ENCODE data around the gene BCOR. TPM values are rescaled to one million over a fixed set of nuclear protein-coding genes. Genes with fewer than 3 reads are reported as not detected.

Gene BCOR
- total RNA-seq, 1 donor from 2014 or later = 15.1 TPM

- no peak overlapping the region for H3K27ac ChIP-seq (replicated peaks)
- no peak for TF ChIP-seq CTCF (IDR thresholded peaks at IDR 0.05; ENCODE audit: borderline replicate concordance)
- DNase-seq = no peak
Measured at GRCh38 chrX:40085102-40085551, 12.6 kb downstream of the BCOR start.

GRCh38 chrX:40084471-40085101 lies 13.2 kb downstream of the BCOR start:
- intact Hi-C loops (cut with micrococcal nuclease) = loop anchor here (10.0 kb wide), 1 partner anchor 270 kb away; no protein-coding TSS in a partner anchor
- no peak for TF ChIP-seq CTCF (IDR thresholded peaks at IDR 0.05; ENCODE audit: borderline replicate concordance)
- H3K36me3 ChIP-seq = no peaks in the 10 kb centered on the region
- H3K4me3 ChIP-seq = no peak overlapping the region
- no peak for DNase-seq
- H3K4me1 ChIP-seq = peaks cover 65% of the 10 kb centered on the region
- no peaks in the 10 kb centered on the region for H3K27me3 ChIP-seq (ENCODE audit: low read depth)
- no peak overlapping the region for H3K27ac ChIP-seq (replicated peaks)
- H3K9me3 ChIP-seq (replicated peaks) = no peaks in the 10 kb centered on the region

More at GRCh38 chrX:40085102-40085551, 12.6 kb downstream of the BCOR start:
- intact Hi-C loops (cut with micrococcal nuclease) = loop anchor here (10.0 kb wide), 1 partner anchor 270 kb away; no protein-coding TSS in a partner anchor
- Histone ChIP-seq H3K27me3 (ENCODE audit: low read depth) (no peaks in the 10 kb centered on the region), H3K9me3 (replicated peaks) (no peaks in the 10 kb centered on the region), H3K36me3 (no peaks in the 10 kb centered on the region), H3K4me1 (peaks cover 70% of the 10 kb centered on the region), H3K4me3 (no peak overlapping the region)

- H3K4me3 ChIP-seq = peak overlapping the region; percentile 61
- DNase-seq = no peak
- H3K4me1 ChIP-seq = peaks cover 59% of the 10 kb centered on the region
- H3K9me3 ChIP-seq (replicated peaks) = no peaks in the 10 kb centered on the region
- intact Hi-C loops (cut with micrococcal nuclease) = loop anchor here (10.0 kb wide), 1 partner anchor 269 kb away; no protein-coding TSS in a partner anchor
- TF ChIP-seq CTCF (IDR thresholded peaks at IDR 0.05; ENCODE audit: borderline replicate concordance) = no peak
- H3K36me3 ChIP-seq = no peaks in the 10 kb centered on the region
- no peak overlapping the region for H3K27ac ChIP-seq (replicated peaks)
- H3K27me3 ChIP-seq (ENCODE audit: low read depth) = no peaks in the 10 kb centered on the region
Measured at GRCh38 chrX:40083979-40084359, 13.8 kb downstream of the BCOR start.

GRCh38 chrX:40083120-40083978 lies 14.4 kb downstream of the BCOR start:
- Histone ChIP-seq H3K4me1 (peaks cover 54% of the 10 kb centered on the region), H3K27me3 (ENCODE audit: low read depth) (no peaks in the 10 kb centered on the region), H3K4me3 (peak overlapping the region; percentile 61), H3K27ac (replicated peaks) (no peak overlapping the region), H3K36me3 (no peaks in the 10 kb centered on the region), H3K9me3 (replicated peaks) (no peaks in the 10 kb centered on the region)
- intact Hi-C loops (cut with micrococcal nuclease) = loop anchor here (10.0 kb wide), 1 partner anchor 269 kb away; no protein-coding TSS in a partner anchor
- DNase-seq = peak; percentile 20
- no peak for TF ChIP-seq CTCF (IDR thresholded peaks at IDR 0.05; ENCODE audit: borderline replicate concordance)

- H3K4me3 ChIP-seq = peak overlapping the region; percentile 61
- peak; percentile 24 for DNase-seq
- H3K9me3 ChIP-seq (replicated peaks) = no peaks in the 10 kb centered on the region
- TF ChIP-seq CTCF (IDR thresholded peaks at IDR 0.05; ENCODE audit: borderline replicate concordance) = no peak
- intact Hi-C loops (cut with micrococcal nuclease) = loop anchor here (10.0 kb wide), 1 partner anchor 268 kb away; no protein-coding TSS in a partner anchor
- no peak overlapping the region for H3K27ac ChIP-seq (replicated peaks)
- H3K4me1 ChIP-seq = peaks cover 59% of the 10 kb centered on the region
- no peaks in the 10 kb centered on the region for H3K36me3 ChIP-seq
- no peaks in the 10 kb centered on the region for H3K27me3 ChIP-seq (ENCODE audit: low read depth)
Measured at GRCh38 chrX:40082447-40083119, 15.2 kb downstream of the BCOR start.

All from left ventricle myocardium inferior (tissue), 1 donor.